ENCODE results near the gene PLEKHG7. TPM values are rescaled to one million over a fixed set of nuclear protein-coding genes. Genes with fewer than 3 reads are reported as not detected.

PLEKHG7 gene
- total and polyA plus RNA-seq, 2 experiments from 2014 or later, result not detected

DNA sequence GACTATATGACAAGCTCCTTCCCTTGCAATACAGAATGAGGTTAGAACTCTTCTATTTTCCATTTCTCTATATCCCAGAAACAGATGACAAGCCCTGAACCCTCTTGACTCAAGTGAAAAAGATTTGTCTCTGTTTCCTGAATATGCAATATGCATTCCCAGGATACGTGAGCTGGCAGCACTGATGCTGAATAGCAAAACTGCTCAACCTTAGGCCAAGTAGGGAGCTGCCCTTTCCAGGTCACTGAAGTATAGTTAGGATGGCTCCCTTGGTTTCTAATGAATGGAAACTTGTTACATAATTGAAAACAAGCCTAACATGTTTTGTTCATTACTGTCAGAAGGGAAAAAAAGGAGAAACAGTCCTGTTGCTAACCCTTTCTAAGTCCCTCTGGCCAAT, 47.9 kb upstream of the PLEKHG7 start (continued):
- TF ChIP-seq, protein P1, sequence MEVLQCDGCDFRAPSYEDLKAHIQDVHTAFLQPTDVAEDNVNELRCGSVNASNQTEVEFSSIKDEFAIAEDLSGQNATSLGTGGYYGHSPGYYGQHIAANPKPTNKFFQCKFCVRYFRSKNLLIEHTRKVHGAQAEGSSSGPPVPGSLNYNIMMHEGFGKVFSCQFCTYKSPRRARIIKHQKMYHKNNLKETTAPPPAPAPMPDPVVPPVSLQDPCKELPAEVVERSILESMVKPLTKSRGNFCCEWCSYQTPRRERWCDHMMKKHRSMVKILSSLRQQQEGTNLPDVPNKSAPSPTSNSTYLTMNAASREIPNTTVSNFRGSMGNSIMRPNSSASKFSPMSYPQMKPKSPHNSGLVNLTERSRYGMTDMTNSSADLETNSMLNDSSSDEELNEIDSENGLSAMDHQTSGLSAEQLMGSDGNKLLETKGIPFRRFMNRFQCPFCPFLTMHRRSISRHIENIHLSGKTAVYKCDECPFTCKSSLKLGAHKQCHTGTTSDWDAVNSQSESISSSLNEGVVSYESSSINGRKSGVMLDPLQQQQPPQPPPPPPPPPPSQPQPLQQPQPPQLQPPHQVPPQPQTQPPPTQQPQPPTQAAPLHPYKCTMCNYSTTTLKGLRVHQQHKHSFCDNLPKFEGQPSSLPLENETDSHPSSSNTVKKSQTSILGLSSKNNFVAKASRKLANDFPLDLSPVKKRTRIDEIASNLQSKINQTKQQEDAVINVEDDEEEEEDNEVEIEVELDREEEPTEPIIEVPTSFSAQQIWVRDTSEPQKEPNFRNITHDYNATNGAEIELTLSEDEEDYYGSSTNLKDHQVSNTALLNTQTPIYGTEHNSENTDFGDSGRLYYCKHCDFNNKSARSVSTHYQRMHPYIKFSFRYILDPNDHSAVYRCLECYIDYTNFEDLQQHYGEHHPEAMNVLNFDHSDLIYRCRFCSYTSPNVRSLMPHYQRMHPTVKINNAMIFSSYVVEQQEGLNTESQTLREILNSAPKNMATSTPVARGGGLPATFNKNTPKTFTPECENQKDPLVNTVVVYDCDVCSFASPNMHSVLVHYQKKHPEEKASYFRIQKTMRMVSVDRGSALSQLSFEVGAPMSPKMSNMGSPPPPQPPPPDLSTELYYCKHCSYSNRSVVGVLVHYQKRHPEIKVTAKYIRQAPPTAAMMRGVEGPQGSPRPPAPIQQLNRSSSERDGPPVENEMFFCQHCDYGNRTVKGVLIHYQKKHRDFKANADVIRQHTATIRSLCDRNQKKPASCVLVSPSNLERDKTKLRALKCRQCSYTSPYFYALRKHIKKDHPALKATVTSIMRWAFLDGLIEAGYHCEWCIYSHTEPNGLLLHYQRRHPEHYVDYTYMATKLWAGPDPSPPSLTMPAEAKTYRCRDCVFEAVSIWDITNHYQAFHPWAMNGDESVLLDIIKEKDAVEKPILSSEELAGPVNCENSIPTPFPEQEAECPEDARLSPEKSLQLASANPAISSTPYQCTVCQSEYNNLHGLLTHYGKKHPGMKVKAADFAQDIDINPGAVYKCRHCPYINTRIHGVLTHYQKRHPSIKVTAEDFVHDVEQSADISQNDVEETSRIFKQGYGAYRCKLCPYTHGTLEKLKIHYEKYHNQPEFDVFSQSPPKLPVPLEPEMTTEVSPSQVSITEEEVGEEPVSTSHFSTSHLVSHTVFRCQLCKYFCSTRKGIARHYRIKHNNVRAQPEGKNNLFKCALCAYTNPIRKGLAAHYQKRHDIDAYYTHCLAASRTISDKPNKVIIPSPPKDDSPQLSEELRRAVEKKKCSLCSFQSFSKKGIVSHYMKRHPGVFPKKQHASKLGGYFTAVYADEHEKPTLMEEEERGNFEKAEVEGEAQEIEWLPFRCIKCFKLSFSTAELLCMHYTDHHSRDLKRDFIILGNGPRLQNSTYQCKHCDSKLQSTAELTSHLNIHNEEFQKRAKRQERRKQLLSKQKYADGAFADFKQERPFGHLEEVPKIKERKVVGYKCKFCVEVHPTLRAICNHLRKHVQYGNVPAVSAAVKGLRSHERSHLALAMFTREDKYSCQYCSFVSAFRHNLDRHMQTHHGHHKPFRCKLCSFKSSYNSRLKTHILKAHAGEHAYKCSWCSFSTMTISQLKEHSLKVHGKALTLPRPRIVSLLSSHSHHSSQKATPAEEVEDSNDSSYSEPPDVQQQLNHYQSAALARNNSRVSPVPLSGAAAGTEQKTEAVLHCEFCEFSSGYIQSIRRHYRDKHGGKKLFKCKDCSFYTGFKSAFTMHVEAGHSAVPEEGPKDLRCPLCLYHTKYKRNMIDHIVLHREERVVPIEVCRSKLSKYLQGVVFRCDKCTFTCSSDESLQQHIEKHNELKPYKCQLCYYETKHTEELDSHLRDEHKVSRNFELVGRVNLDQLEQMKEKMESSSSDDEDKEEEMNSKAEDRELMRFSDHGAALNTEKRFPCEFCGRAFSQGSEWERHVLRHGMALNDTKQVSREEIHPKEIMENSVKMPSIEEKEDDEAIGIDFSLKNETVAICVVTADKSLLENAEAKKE (CRISPR knock-in tag; IDR thresholded peaks at IDR 0.05), result no peak
- TF ChIP-seq, protein P2, sequence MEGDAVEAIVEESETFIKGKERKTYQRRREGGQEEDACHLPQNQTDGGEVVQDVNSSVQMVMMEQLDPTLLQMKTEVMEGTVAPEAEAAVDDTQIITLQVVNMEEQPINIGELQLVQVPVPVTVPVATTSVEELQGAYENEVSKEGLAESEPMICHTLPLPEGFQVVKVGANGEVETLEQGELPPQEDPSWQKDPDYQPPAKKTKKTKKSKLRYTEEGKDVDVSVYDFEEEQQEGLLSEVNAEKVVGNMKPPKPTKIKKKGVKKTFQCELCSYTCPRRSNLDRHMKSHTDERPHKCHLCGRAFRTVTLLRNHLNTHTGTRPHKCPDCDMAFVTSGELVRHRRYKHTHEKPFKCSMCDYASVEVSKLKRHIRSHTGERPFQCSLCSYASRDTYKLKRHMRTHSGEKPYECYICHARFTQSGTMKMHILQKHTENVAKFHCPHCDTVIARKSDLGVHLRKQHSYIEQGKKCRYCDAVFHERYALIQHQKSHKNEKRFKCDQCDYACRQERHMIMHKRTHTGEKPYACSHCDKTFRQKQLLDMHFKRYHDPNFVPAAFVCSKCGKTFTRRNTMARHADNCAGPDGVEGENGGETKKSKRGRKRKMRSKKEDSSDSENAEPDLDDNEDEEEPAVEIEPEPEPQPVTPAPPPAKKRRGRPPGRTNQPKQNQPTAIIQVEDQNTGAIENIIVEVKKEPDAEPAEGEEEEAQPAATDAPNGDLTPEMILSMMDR (conservative IDR thresholded peaks at IDR 0.05; ENCODE audit: low read depth in 2 of 2), result no peak
- TF ChIP-seq STAT1 (IDR thresholded peaks at IDR 0.05; ENCODE audit: unreplicated experiment) (no peak), CREB1 (CRISPR knock-in tag; IDR thresholded peaks at IDR 0.05; ENCODE audit: low read depth) (no peak), ZNF114 (CRISPR knock-in tag; IDR thresholded peaks at IDR 0.05) (no peak), EZH2phosphoT487 (IDR thresholded peaks at IDR 0.05; ENCODE audit: unreplicated experiment) (no peak), JUNB (IDR thresholded peaks at IDR 0.05; ENCODE audit: unreplicated experiment) (no peak)
- TF ChIP-seq, protein P3, sequence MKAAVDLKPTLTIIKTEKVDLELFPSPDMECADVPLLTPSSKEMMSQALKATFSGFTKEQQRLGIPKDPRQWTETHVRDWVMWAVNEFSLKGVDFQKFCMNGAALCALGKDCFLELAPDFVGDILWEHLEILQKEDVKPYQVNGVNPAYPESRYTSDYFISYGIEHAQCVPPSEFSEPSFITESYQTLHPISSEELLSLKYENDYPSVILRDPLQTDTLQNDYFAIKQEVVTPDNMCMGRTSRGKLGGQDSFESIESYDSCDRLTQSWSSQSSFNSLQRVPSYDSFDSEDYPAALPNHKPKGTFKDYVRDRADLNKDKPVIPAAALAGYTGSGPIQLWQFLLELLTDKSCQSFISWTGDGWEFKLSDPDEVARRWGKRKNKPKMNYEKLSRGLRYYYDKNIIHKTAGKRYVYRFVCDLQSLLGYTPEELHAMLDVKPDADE (IDR thresholded peaks at IDR 0.05), result no peak
